GM21825 (cell line): Measurements from ENCODE around the gene OR2W3.

Source experiments
- ATAC-seq: cut with Tn5 transposase; IDR thresholded peaks from one replicate; pipeline ENCODE4 v1.9.1; 2021; ENCODE audit warnings: mild to moderate bottlenecking, moderate library complexity; ENCODE audit not compliant: unreplicated experiment

The OR2W3 gene

GRCh38 chr1:247914941-247915662, 19.7 kb downstream of the OR2W3 start:
- no peak for ATAC-seq

GRCh38 chr1:247919952-247920351, 24.6 kb downstream of the OR2W3 start, which contains the start of gene OR2T8:
Gene OR2T8, plus strand, starts transcription at chr1:247920252. Its CDS starts 766 bp downstream, at chr1:247921018.
- no peak for ATAC-seq

DNA sequence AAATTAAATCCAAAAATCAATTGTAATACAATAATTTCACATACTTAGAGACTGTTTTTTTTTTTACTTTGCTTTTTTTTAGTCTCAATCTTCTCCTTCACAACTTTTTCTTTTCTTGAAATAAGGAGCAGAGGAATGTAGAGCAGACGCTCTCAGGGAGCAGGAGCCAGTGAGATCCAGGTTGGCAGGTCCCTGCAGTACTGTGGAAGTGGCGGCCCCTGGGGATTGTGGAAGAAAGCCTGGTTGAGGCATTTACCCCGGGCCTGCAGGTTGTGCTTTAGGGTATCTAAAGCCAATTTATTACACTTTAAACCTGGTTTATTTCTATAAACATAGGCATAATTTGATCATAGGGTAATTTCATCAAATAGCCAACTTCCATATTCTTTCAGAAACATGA, 28.6 kb downstream of the OR2W3 start:
- ATAC-seq, result no peak

DNA sequence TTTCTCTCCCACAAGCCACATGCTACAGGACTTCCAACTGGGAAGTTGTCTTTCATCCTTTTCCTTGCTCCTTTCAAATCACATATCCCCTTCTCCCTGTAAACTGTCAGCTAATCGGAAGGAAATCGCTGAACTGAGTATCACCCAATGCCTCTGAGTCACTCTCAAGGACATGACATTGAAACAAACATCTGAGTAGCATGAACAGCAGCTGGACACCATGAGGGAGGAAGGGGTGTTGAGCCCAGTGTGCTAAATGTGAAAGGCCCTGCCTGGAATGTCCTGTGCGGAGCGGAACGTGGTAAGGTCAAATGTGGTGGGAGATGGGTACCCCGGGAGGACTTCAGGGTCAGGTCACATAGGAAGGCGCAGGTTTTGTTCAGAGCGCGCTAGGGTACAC, 29.5 kb downstream of the OR2W3 start, which contains the start of gene OR2AJ1:
Gene OR2AJ1, plus strand, starts transcription at position 22 of the 400 bp plus-strand sequence. CDS start 8,880 bp downstream, outside the sequence.
- no peak for ATAC-seq

GRCh38 chr1:247933989-247934388, 38.6 kb downstream of the OR2W3 start:
- no peak for ATAC-seq

DNA sequence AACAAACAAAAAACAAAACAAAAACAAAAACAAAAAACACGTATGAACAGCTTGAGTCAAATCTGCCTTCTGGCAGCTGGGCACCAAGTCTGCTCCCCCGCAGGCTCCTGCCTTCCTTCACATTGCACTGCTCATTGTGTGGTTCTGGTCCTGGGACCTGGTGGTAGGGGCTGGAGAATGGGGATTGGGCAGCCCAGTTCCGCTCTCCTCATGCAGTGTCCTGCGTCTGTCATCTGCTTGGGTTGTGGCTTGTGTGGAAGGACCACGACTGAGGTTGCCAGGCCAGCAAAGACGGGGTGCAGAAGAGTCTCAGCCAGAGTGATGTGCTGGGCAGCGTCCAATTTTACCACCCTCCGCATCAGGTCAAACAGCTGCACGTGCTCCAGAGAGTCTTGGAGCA, 40.4 kb downstream of the OR2W3 start:
- ATAC-seq, result no peak

GRCh38 chr1:247936415-247936814, 41.0 kb downstream of the OR2W3 start:
- no peak for ATAC-seq

GRCh38 chr1:247936965-247937734, 41.8 kb downstream of the OR2W3 start:
- ATAC-seq, result peak; percentile 100

- ATAC-seq, result no peak
Measured at GRCh38 chr1:247942624-247943023, 47.2 kb downstream of the OR2W3 start.
